Right atrium auricular region (tissue), 2 donors: ENCODE results near the gene ELOVL5. TPM values are rescaled to one million over a fixed set of nuclear protein-coding genes. Genes with fewer than 3 reads are reported as not detected.
A peak's percentile ranks its signal among the peaks of the same experiment; 100 is the strongest.

ENCODE experiments used
- DNase-seq: peaks from one replicate; pipeline ENCODE4 v3.0.0-alpha.2; 2019; ENCODE audit warnings: low spot score
- H3K27ac ChIP-seq, 2 donors: fragments of 200-600 bp; sonication (generic); 1 replicate in 1 of 2; 2 replicates in 1 of 2; pipeline ENCODE4 v1.5.1; 2016 to 2019
- H3K27me3 ChIP-seq, 2 donors: fragments of 200-600 bp; sonication (generic); one replicate each; pipeline versions ENCODE4 v1.5.1 to v1.6.0; 2017 to 2019
- H3K36me3 ChIP-seq: fragments of 200-600 bp; sonication (generic); one replicate; pipeline ENCODE4 v1.5.1; 2016
- H3K4me1 ChIP-seq, 2 donors: fragments of 200-600 bp; sonication (generic); one replicate each; pipeline versions ENCODE4 v1.5.1 to v1.6.0; 2017 to 2019
- H3K4me3 ChIP-seq, 2 donors: fragments of 200-600 bp; sonication (generic); 1 replicate in 1 of 2; 2 replicates in 1 of 2; pipeline ENCODE4 v1.5.1; 2017 to 2019; ENCODE audit warnings: mild to moderate bottlenecking in 1 of 2, moderate library complexity in 1 of 2
- H3K9me3 ChIP-seq, 2 donors: fragments of 200-600 bp; sonication (generic); one replicate each; pipeline ENCODE4 v1.5.1; 2019
- CTCF ChIP-seq, 2 donors: fragments of 200-600 bp; sonication (generic); IDR thresholded peaks; one replicate each; pipeline ENCODE4 v1.5.1; 2019; ENCODE audit warnings: antibody characterized with exemption in 2 of 2
- total RNA-seq, 2 donors: library from RNA; depleted of rRNA; stranded (reverse); fragments of >200 nt; gene quantifications; one replicate each; pipeline ENCODE4 v1.1.0, GENCODE V29; 2016

ELOVL5 gene
- total RNA-seq, 2 donors from 2014 or later = 31.2 to 34.9 TPM

GRCh38 chr6:53294611-53295010 is 54.1 kb downstream of the ELOVL5 start:
- H3K9me3 ChIP-seq = no peaks in the 10 kb centered on the region
- no peaks in the 10 kb centered on the region for H3K27me3 ChIP-seq
- TF ChIP-seq CTCF (IDR thresholded peaks at IDR 0.05) = no peak
- DNase-seq = no peak
- no peak overlapping the region for H3K27ac ChIP-seq
- H3K4me3 ChIP-seq = no peak overlapping the region
- H3K36me3 ChIP-seq = peaks cover 9% of the 10 kb centered on the region
- peaks cover 0 to 27% of the 10 kb centered on the region in 2 donors for H3K4me1 ChIP-seq

GRCh38 chr6:53294095-53294494 is 54.7 kb downstream of the ELOVL5 start:
- Histone ChIP-seq H3K36me3 (peaks cover 9% of the 10 kb centered on the region), H3K27me3 (no peaks in the 10 kb centered on the region), H3K4me1 (peaks cover 0 to 22% of the 10 kb centered on the region in 2 donors), H3K4me3 (no peak overlapping the region), H3K9me3 (no peaks in the 10 kb centered on the region), H3K27ac (no peak overlapping the region)
- DNase-seq = no peak
- TF ChIP-seq CTCF (IDR thresholded peaks at IDR 0.05) = peak; percentile 49 to 52

GRCh38 chr6:53293691-53294090 is 55.1 kb downstream of the ELOVL5 start:
- peaks cover 0 to 19% of the 10 kb centered on the region in 2 donors for H3K4me1 ChIP-seq
- H3K36me3 ChIP-seq = peaks cover 9% of the 10 kb centered on the region
- H3K27ac ChIP-seq = no peak overlapping the region
- DNase-seq = no peak
- H3K9me3 ChIP-seq = no peaks in the 10 kb centered on the region
- no peaks in the 10 kb centered on the region for H3K27me3 ChIP-seq
- H3K4me3 ChIP-seq = no peak overlapping the region
- TF ChIP-seq CTCF (IDR thresholded peaks at IDR 0.05) = no peak

- peaks cover 9% of the 10 kb centered on the region for H3K36me3 ChIP-seq
- no peak overlapping the region for H3K27ac ChIP-seq
- no peak overlapping the region for H3K4me3 ChIP-seq
These were observed 57.9 kb downstream of the ELOVL5 start for GRCh38 chr6:53290537-53291510.

More at GRCh38 chr6:53290537-53291510, 57.9 kb downstream of the ELOVL5 start:
- no peak for DNase-seq
- Histone ChIP-seq H3K4me1 (peaks cover 0 to 8% of the 10 kb centered on the region in 2 donors), H3K27me3 (no peaks in the 10 kb centered on the region), H3K9me3 (no peaks in the 10 kb centered on the region)
- TF ChIP-seq CTCF (IDR thresholded peaks at IDR 0.05) = no peak
